PC-3 (cell line): ENCODE results near the gene MBD3L2B. TPM values are rescaled to one million over a fixed set of nuclear protein-coding genes. Genes with fewer than 3 reads are reported as not detected.
"Not testable (repeated sequence)": the region's sequence is repeated elsewhere in the genome, so short reads cannot be mapped to it uniquely, and the experiment has no call there.

Experiments
- ATAC-seq: fragments of 200-7000 bp; cut with Tn5 transposase; 2 replicates; pipeline ENCODE4 v1.9.1; 2020; ENCODE audit warnings: mild to moderate bottlenecking, moderate library complexity
- BruUV-seq: library from RNA; stranded (reverse); fragments of 400-500 nt; replicated peaks from 2 replicates; lab custom pipeline; 2021; lab: Mats Ljungman, UMichigan
- CTCF ChIA-PET: fragments of 300-600 bp; sonication (Branson Sonifier 250); formaldehyde crosslinking; loops from one replicate; lab custom pipeline; 2022; ENCODE audit warnings: antibody characterized with exemption; lab: Charles Lee
- POLR2A ChIA-PET: fragments of 300-600 bp; sonication (Branson Sonifier 250); formaldehyde crosslinking; loops from one replicate; lab custom pipeline; 2022; ENCODE audit warnings: antibody characterized with exemption; ENCODE audit not compliant: unreplicated experiment; lab: Charles Lee
- DNase-seq: peaks from one replicate; pipeline ENCODE4 v3.0.0-alpha.2; 2015
- H2AFZ ChIP-seq: fragments of 300-600 bp; sonication (generic); 2 replicates; pipeline ENCODE4 v1.6.0; 2016; ENCODE audit warnings: antibody characterized with exemption, low read length
- H3F3A ChIP-seq: fragments of 300-600 bp; sonication (generic); one replicate; pipeline ENCODE4 v1.6.0; 2017; ENCODE audit warnings: antibody characterized with exemption, low read length, control low read depth, mild to moderate bottlenecking; ENCODE audit not compliant: unreplicated experiment
- H3K27ac ChIP-seq: fragments of 300-600 bp; sonication (generic); 2 replicates; pipeline ENCODE4 v1.5.1; 2016; ENCODE audit warnings: mild to moderate bottlenecking, low read length
- H3K27me3 ChIP-seq: fragments of 300-600 bp; sonication (generic); 2 replicates; pipeline ENCODE4 v1.6.1; 2016; ENCODE audit warnings: low read length, mixed read lengths
- H3K36me3 ChIP-seq: fragments of 300-600 bp; sonication (generic); 2 replicates; pipeline ENCODE4 v1.6.1; 2016; ENCODE audit warnings: low read depth, mixed run types, low read length, mixed read lengths
- H3K4me1 ChIP-seq: fragments of 300-600 bp; sonication (generic); 2 replicates; pipeline ENCODE4 v1.5.1; 2016; ENCODE audit warnings: low read length; ENCODE audit not compliant: insufficient read depth
- H3K4me2 ChIP-seq: fragments of 300-600 bp; sonication (generic); 2 replicates; pipeline ENCODE4 v1.6.0; 2016; ENCODE audit warnings: low read length
- H3K4me3 ChIP-seq: fragments of 300-600 bp; sonication (generic); 2 replicates; pipeline ENCODE4 v1.5.1; 2016; ENCODE audit warnings: mild to moderate bottlenecking, low read length, mixed read lengths
- H3K79me2 ChIP-seq: fragments of 300-600 bp; sonication (generic); 2 replicates; pipeline ENCODE4 v1.6.1; 2017; ENCODE audit warnings: low read length, mixed read lengths
- H3K9ac ChIP-seq: fragments of 300-600 bp; sonication (generic); 2 replicates; pipeline ENCODE4 v1.6.0; 2016; ENCODE audit warnings: mild to moderate bottlenecking, low read length
- H3K9me2 ChIP-seq: fragments of 300-600 bp; sonication (generic); replicated peaks from 2 replicates; pipeline ENCODE4 v1.6.1; 2016; ENCODE audit warnings: mixed run types, low read length, mixed read lengths
- H3K9me3 ChIP-seq: fragments of 300-600 bp; sonication (generic); 2 replicates; pipeline ENCODE4 v1.6.1; 2016; ENCODE audit warnings: low read length, mixed read lengths
- H4K20me1 ChIP-seq: fragments of 300-600 bp; sonication (generic); 2 replicates; pipeline ENCODE4 v1.6.1; 2016; ENCODE audit warnings: low read length, mixed read lengths
- intact Hi-C: fragments of 100-400 bp; cut with micrococcal nuclease; formaldehyde crosslinking; loops from 2 replicates; pipeline ENCODE4 v1.9.0; 2023
- total RNA-seq: library from RNA; depleted of rRNA; stranded (reverse); fragments of >200 nt; gene quantifications from 2 replicates; pipeline ENCODE4 v1.2.3, GENCODE V29; 2014

The MBD3L2B gene
- total RNA-seq, 1 experiment from 2014 or later: not detected

DNA sequence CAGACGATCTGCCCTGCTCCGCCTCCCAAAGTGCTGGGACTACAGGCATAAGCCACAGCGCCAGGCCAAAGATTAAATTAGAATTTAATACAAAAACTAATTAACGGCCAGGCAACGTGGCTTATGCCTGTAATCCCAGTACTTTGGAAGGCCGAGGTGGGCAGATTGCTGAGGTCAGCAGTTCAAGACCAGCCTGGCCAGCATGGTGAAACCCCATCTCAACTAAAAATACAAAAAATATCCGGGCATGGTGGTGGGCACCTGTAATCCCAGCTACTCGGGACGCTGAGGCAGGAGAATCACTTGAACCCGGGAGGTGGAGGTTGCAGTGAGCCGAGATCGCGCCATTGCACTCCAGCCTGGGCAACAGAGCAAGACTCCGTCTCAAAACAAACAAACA lies 34.4 kb upstream of the MBD3L2B start:
- intact Hi-C loops, H3K9me2 ChIP-seq, POLR2A ChIA-PET: not testable (repeated sequence)

GRCh38 chr19:7054635-7055368 lies 33.6 kb upstream of the MBD3L2B start:
- BruUV-seq, H3K27me3 ChIP-seq, H2AFZ ChIP-seq, intact Hi-C loops, CTCF ChIA-PET, H3F3A ChIP-seq, H3K4me1 ChIP-seq, H4K20me1 ChIP-seq, H3K9me3 ChIP-seq, H3K9me2 ChIP-seq, POLR2A ChIA-PET, H3K4me3 ChIP-seq, H3K27ac ChIP-seq, H3K9ac ChIP-seq, DNase-seq, H3K79me2 ChIP-seq, H3K36me3 ChIP-seq, ATAC-seq, H3K4me2 ChIP-seq: not testable (repeated sequence)

More for the DNA sequence above, 34.4 kb upstream of the MBD3L2B start:
- H3K79me2 ChIP-seq, ATAC-seq, H3K4me1 ChIP-seq, H3K9ac ChIP-seq, H3K4me3 ChIP-seq, DNase-seq, H2AFZ ChIP-seq, H3F3A ChIP-seq, H3K27ac ChIP-seq, BruUV-seq, H3K4me2 ChIP-seq, H3K27me3 ChIP-seq, CTCF ChIA-PET, H3K9me3 ChIP-seq, H3K36me3 ChIP-seq, H4K20me1 ChIP-seq: not testable (repeated sequence)

DNA sequence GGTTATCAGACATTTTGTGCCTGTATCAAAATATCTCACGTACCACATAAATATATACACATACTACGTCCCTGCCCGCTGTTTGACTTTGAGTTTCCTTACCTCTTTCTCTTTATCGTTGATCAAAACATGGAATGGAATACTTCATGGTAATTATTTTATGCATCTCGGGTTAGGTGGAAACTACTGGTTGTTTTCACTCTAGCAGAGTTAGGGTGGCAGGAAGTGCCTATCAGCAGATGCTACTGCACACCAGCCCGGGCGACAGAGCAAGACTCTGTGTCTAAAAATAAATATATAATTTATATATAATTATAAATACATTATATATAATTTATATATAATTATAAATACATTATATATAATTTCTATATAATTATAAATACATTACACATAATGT lies 31.7 kb upstream of the MBD3L2B start:
- CTCF ChIA-PET, H3K9ac ChIP-seq, H3K9me3 ChIP-seq, H3K79me2 ChIP-seq, ATAC-seq, H3K9me2 ChIP-seq, H3F3A ChIP-seq, H4K20me1 ChIP-seq, H3K27ac ChIP-seq, H3K4me3 ChIP-seq, H3K4me1 ChIP-seq, H3K4me2 ChIP-seq, intact Hi-C loops, BruUV-seq, POLR2A ChIA-PET, H3K27me3 ChIP-seq, DNase-seq, H2AFZ ChIP-seq, H3K36me3 ChIP-seq: not testable (repeated sequence)

DNA sequence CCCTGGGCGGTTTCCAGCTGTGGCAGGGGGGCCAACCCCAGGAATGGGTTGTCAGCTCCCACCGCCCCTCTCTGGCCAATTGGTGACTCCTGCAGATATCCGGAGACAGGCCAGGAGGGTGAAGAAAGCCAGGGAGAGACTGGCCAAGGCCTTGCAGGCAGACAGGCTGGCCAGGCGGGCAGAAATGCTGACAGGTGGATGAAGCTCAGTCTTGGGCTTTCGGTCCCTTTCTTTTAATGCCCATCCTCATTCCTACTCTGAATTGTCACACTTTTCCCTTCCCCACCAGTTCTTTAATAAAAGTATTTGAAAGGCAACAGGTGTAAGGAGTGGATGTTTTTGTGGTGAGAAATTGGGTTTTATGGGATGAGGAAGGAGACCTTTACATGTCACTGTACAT lies 30.2 kb upstream of the MBD3L2B start:
- POLR2A ChIA-PET, DNase-seq, H3K4me2 ChIP-seq, BruUV-seq, H3K4me3 ChIP-seq, H3K27me3 ChIP-seq, H3K9ac ChIP-seq, H2AFZ ChIP-seq, H3K4me1 ChIP-seq, H3K36me3 ChIP-seq, H4K20me1 ChIP-seq, H3K27ac ChIP-seq, H3K79me2 ChIP-seq, H3K9me2 ChIP-seq, ATAC-seq, CTCF ChIA-PET, H3F3A ChIP-seq, H3K9me3 ChIP-seq, intact Hi-C loops: not testable (repeated sequence)

GRCh38 chr19:7049021-7049420 lies 27.8 kb upstream of the MBD3L2B start, which contains the start of gene MBD3L2:
TSS of gene MBD3L2 (plus strand) at chr19:7049321. CDS start at chr19:7049374, 53 bp downstream.
- H3K9me2 ChIP-seq, H3K4me2 ChIP-seq, H3K9ac ChIP-seq, H3K4me1 ChIP-seq, H3K9me3 ChIP-seq, CTCF ChIA-PET, H4K20me1 ChIP-seq, H3K79me2 ChIP-seq, intact Hi-C loops, DNase-seq, POLR2A ChIA-PET, H3K27me3 ChIP-seq, H2AFZ ChIP-seq, H3K36me3 ChIP-seq, H3K27ac ChIP-seq, H3K4me3 ChIP-seq, ATAC-seq, H3F3A ChIP-seq, BruUV-seq: not testable (repeated sequence)

GRCh38 chr19:7041563-7041962 lies 20.3 kb upstream of the MBD3L2B start:
- H4K20me1 ChIP-seq, DNase-seq, H3K4me3 ChIP-seq, H3K4me1 ChIP-seq, H3K9me2 ChIP-seq, H3F3A ChIP-seq, H3K79me2 ChIP-seq, H3K27ac ChIP-seq, H3K36me3 ChIP-seq, H3K27me3 ChIP-seq, H3K9me3 ChIP-seq, CTCF ChIA-PET, H3K9ac ChIP-seq, BruUV-seq, ATAC-seq, H2AFZ ChIP-seq, H3K4me2 ChIP-seq, POLR2A ChIA-PET, intact Hi-C loops: not testable (repeated sequence)
